ENCODE data around the gene TLR7. TPM values are rescaled to one million over a fixed set of nuclear protein-coding genes. Genes with fewer than 3 reads are reported as not detected.

The TLR7 gene
- total RNA-seq, 1 experiment from 2014 or later, result not detected

DNA sequence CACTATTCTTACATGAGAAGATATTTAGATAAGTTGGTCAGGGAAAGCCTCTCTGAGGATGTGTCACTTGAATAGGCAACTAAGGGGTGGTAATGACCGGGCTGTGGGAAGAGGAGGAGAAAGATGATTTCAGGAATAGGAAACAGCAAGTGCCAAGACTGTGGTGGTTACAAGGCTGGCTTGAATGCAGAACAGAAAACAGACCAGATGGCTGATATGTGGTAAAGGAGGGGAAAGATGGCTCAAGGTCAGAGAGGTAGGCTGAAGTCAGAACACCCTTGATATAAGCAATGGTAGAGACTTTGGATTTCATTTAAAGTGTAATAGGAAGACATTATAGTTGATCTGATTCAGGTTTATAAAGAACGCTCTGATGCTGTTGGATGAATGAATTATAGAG, 15.0 kb downstream of the TLR7 start:
- H3K27ac Mint-ChIP-seq, result no peak overlapping the region
- H3K79me2 ChIP-seq (ENCODE audit: insufficient read depth, low read length), result no peaks in the 10 kb centered on the region
- peaks cover 5% of the 10 kb centered on the region for H3K9me3 ChIP-seq (ENCODE audit: control insufficient read depth, low read depth, low read length)
- H3K79me1 ChIP-seq (ENCODE audit: insufficient read depth, low read depth, low read length, poor library complexity, severe bottlenecking), result no peaks in the 10 kb centered on the region
- H2BK20ac ChIP-seq (ENCODE audit: low read depth, low read length, poor library complexity, severe bottlenecking), result no peak overlapping the region
- no peak overlapping the region for H3K9ac ChIP-seq (ENCODE audit: extremely low read depth, insufficient read length, low read length)
- H4K20me1 ChIP-seq (ENCODE audit: control insufficient read depth, insufficient read depth, insufficient read length), result no peaks in the 10 kb centered on the region
- H2AK5ac ChIP-seq (ENCODE audit: insufficient read length, low read length), result no peak overlapping the region
- no peak overlapping the region for H2BK5ac ChIP-seq (ENCODE audit: insufficient read length, low read length)
- H3K4me3 Mint-ChIP-seq, result no peak overlapping the region
- H3K14ac ChIP-seq (ENCODE audit: insufficient read depth, low read length), result no peak overlapping the region
- H4K8ac ChIP-seq (replicated peaks; ENCODE audit: insufficient read length, low read depth, low read length), result no peak overlapping the region
- H3K23me2 ChIP-seq (ENCODE audit: insufficient read length, low read depth, low read length, poor library complexity, severe bottlenecking), result no peaks in the 10 kb centered on the region
- H3K36me3 Mint-ChIP-seq (ENCODE audit: insufficient read depth in 1 of 3, low read depth in 3 of 3), result no peaks in the 10 kb centered on the region; a peak in 2 of 7 replicates
- no peak overlapping the region for H2BK12ac ChIP-seq (ENCODE audit: insufficient read length, low read depth, low read length)
- H2AFZ ChIP-seq (ENCODE audit: low read length), result no peak overlapping the region
- no peak overlapping the region for H3T11ph ChIP-seq (ENCODE audit: low read length)
- H3K27me3 ChIP-seq (ENCODE audit: insufficient read depth, low read length), result no peaks in the 10 kb centered on the region; the same call in 1 of the 2 replicates
- no peak overlapping the region for H3K4ac ChIP-seq (ENCODE audit: low read depth, low read length)
- H3K27me3 Mint-ChIP-seq (ENCODE audit: low read depth), result no peaks in the 10 kb centered on the region
- no peaks in the 10 kb centered on the region for H3K4me1 Mint-ChIP-seq
- no peak overlapping the region for H2BK120ac ChIP-seq (ENCODE audit: low read depth, low read length, poor library complexity, severe bottlenecking)
- no peak for DNase-seq
- no peak overlapping the region for H3K27ac ChIP-seq (ENCODE audit: insufficient read length, low read depth, low read length)
- H3K9me3 Mint-ChIP-seq, result peaks cover 51 to 57% of the 10 kb centered on the region in 2 experiments
- no peak overlapping the region for H3K18ac ChIP-seq (ENCODE audit: insufficient read length, low read depth, low read length)
- no peak overlapping the region for H4K91ac ChIP-seq (ENCODE audit: insufficient read length, low read depth, low read length)
- H4K5ac ChIP-seq (ENCODE audit: insufficient read length, low read depth, low read length), result no peak overlapping the region
- no peak overlapping the region for H2BK15ac ChIP-seq (ENCODE audit: low read depth, low read length)
- no peak overlapping the region for H3K56ac ChIP-seq (ENCODE audit: insufficient read length, low read depth, low read length)
- TF ChIP-seq, protein P1, sequence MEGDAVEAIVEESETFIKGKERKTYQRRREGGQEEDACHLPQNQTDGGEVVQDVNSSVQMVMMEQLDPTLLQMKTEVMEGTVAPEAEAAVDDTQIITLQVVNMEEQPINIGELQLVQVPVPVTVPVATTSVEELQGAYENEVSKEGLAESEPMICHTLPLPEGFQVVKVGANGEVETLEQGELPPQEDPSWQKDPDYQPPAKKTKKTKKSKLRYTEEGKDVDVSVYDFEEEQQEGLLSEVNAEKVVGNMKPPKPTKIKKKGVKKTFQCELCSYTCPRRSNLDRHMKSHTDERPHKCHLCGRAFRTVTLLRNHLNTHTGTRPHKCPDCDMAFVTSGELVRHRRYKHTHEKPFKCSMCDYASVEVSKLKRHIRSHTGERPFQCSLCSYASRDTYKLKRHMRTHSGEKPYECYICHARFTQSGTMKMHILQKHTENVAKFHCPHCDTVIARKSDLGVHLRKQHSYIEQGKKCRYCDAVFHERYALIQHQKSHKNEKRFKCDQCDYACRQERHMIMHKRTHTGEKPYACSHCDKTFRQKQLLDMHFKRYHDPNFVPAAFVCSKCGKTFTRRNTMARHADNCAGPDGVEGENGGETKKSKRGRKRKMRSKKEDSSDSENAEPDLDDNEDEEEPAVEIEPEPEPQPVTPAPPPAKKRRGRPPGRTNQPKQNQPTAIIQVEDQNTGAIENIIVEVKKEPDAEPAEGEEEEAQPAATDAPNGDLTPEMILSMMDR (conservative IDR thresholded peaks at IDR 0.05), result no peak
- WGBS (ENCODE audit: extremely low coverage, insufficient read length, low lambda C conversion rate), result no CpG with 5 or more reads among the region's 2 CpGs
- no peak overlapping the region for H3K4me2 ChIP-seq (ENCODE audit: insufficient read depth, insufficient read length, low read length)
- H3K23ac ChIP-seq (ENCODE audit: insufficient read length, low read depth, low read length), result no peak overlapping the region
- no peaks in the 10 kb centered on the region for H3K4me1 ChIP-seq (ENCODE audit: insufficient read depth, low read length)
